NOMO-1 (cell line): ENCODE measurements around the gene NREP.

Experiments used
- DNase-seq, 2 experiments: peaks; one replicate each; lab custom pipeline; 2025; ENCODE audit not compliant: unreplicated experiment in 2 of 2; lab: John Stamatoyannopoulos, UW

NREP gene

GRCh38 chr5:111765613-111766571, 8.9 kb upstream of the NREP start:
- no peak for DNase-seq

- DNase-seq: no peak
Measured at GRCh38 chr5:111764019-111764418, 7.0 kb upstream of the NREP start.

GRCh38 chr5:111762895-111763294, 5.9 kb upstream of the NREP start:
- DNase-seq: no peak

GRCh38 chr5:111758284-111758628, 1.3 kb upstream of the NREP start:
- DNase-seq: no peak

- DNase-seq: peak; percentile 84 to 93
Measured at GRCh38 chr5:111757355-111758283, 625 bp upstream of the NREP start.

GRCh38 chr5:111755942-111756381, 1.0 kb downstream of the NREP start:
- peak; percentile 52 to 60 for DNase-seq

GRCh38 chr5:111755345-111755941, 1.6 kb downstream of the NREP start:
- no peak for DNase-seq

- no peak for DNase-seq
Measured at GRCh38 chr5:111753884-111754589, 3.0 kb downstream of the NREP start.

GRCh38 chr5:111752426-111752965, 4.5 kb downstream of the NREP start:
- no peak for DNase-seq

- DNase-seq: no peak
Measured at GRCh38 chr5:111749303-111750026, 7.5 kb downstream of the NREP start.

GRCh38 chr5:111748304-111748763, 8.7 kb downstream of the NREP start:
- no peak for DNase-seq

GRCh38 chr5:111747337-111747736, 9.7 kb downstream of the NREP start:
- DNase-seq: no peak

GRCh38 chr5:111746791-111747190, 10.2 kb downstream of the NREP start:
- no peak for DNase-seq

GRCh38 chr5:111745075-111745739, 11.8 kb downstream of the NREP start:
- no peak for DNase-seq

GRCh38 chr5:111744455-111744854, 12.5 kb downstream of the NREP start:
- DNase-seq: no peak

GRCh38 chr5:111743988-111744387, 13.0 kb downstream of the NREP start:
- DNase-seq: no peak

GRCh38 chr5:111743512-111743911, 13.5 kb downstream of the NREP start:
- no peak for DNase-seq

- no peak for DNase-seq
Measured at GRCh38 chr5:111742177-111742994, 14.6 kb downstream of the NREP start.
